Tibial nerve (tissue), 4 donors: ENCODE results near the gene CUL3. TPM values are rescaled to one million over a fixed set of nuclear protein-coding genes. Genes with fewer than 3 reads are reported as not detected.
A peak's percentile ranks its signal among the peaks of the same experiment; 100 is the strongest.

Source experiments
- DNase-seq, 2 donors: peaks; one replicate each; pipeline ENCODE4 v3.0.0-alpha.2; 2019; ENCODE audit warnings: low spot score in 2 of 2
- H3K27ac ChIP-seq, 4 donors: fragments of 200-600 bp; sonication (generic) in 3 of 4; one replicate each; pipeline ENCODE4 v1.5.1; 2017 to 2019; ENCODE audit warnings: mild to moderate bottlenecking in 1 of 4
- H3K27me3 ChIP-seq, 2 donors: fragments of 200-600 bp; sonication (generic) in 1 of 2; one replicate each; pipeline versions ENCODE4 v1.5.1 to v1.6.0; 2017 to 2019
- H3K36me3 ChIP-seq, 3 donors: fragments of 200-600 bp; sonication (generic); one replicate each; pipeline ENCODE4 v1.5.1; 2018 to 2019
- H3K4me1 ChIP-seq, 4 donors: fragments of 200-600 bp; sonication (generic) in 3 of 4; one replicate each; pipeline ENCODE4 v1.5.1; 2017 to 2019
- H3K4me3 ChIP-seq, 4 donors: fragments of 200-600 bp; sonication (generic) in 3 of 4; one replicate each; pipeline ENCODE4 v1.5.1; 2017 to 2019; ENCODE audit warnings: mild to moderate bottlenecking in 1 of 4, moderate library complexity in 1 of 4
- H3K9me3 ChIP-seq, 4 donors: fragments of 200-600 bp; sonication (generic) in 3 of 4; one replicate each; pipeline ENCODE4 v1.5.1; 2017 to 2019
- CTCF ChIP-seq, 5 experiments: fragments of 200-600 bp in 3 of 5; fragments of 450-650 bp in 2 of 5; sonication (generic) in 3 of 5; IDR thresholded peaks; one replicate each; pipeline ENCODE4 v1.5.1; 2016 to 2019; ENCODE audit warnings: antibody characterized with exemption in 5 of 5, mild to moderate bottlenecking in 3 of 5, moderate library complexity in 2 of 5
- EP300 ChIP-seq, 2 donors: sonication (generic); formaldehyde crosslinking; IDR thresholded peaks; one replicate each; pipeline ENCODE4 v1.6.1; 2017; ENCODE audit warnings: antibody characterized with exemption in 2 of 2, mild to moderate bottlenecking in 1 of 2
- POLR2A ChIP-seq, 2 donors: fragments of 450-650 bp; IDR thresholded peaks; one replicate each; pipeline ENCODE4 v1.6.1; 2017; ENCODE audit warnings: antibody characterized with exemption in 2 of 2, mild to moderate bottlenecking in 2 of 2, moderate library complexity in 2 of 2
- WGBS, 2 donors: methylation state at CpG; one replicate each; pipeline ENCODE4 v1.1.5; 2018; 5-methylcytosine and 5-hydroxymethylcytosine counted together
- total RNA-seq, 4 donors: library from RNA; depleted of rRNA; stranded (reverse); fragments of >200 nt; gene quantifications; one replicate each; pipeline ENCODE4 v1.1.0, GENCODE V29; 2016

Gene CUL3
- total RNA-seq, 4 donors from 2014 or later: 63.0 to 72.2 (median 67.3) TPM

GRCh38 chr2:224579411-224579810, 5.8 kb downstream of the CUL3 start:
- no peak for TF ChIP-seq CTCF (IDR thresholded peaks at IDR 0.05)
- TF ChIP-seq POLR2A (IDR thresholded peaks at IDR 0.05): no peak
- no peak for TF ChIP-seq EP300 (IDR thresholded peaks at IDR 0.05)
- 15 to 24% methylated on average over 2 of the region's 2 CpGs for WGBS, 2 donors
- no peak for DNase-seq
- Histone ChIP-seq H3K27ac (no peak overlapping the region), H3K36me3 (no peaks in the 10 kb centered on the region), H3K4me3 (no peak overlapping the region), H3K4me1 (peaks cover 0 to 94% (median 67%) of the 10 kb centered on the region in 4 donors), H3K27me3 (no peaks in the 10 kb centered on the region), H3K9me3 (no peaks in the 10 kb centered on the region)

- Histone ChIP-seq H3K4me3 (no peak overlapping the region), H3K36me3 (no peaks in the 10 kb centered on the region), H3K4me1 (peaks cover 0 to 99% (median 62%) of the 10 kb centered on the region in 4 donors), H3K9me3 (no peaks in the 10 kb centered on the region), H3K27ac (no peak overlapping the region), H3K27me3 (no peaks in the 10 kb centered on the region)
- 91% methylated on average over 2 of the region's 2 CpGs for WGBS, 2 donors
- DNase-seq: no peak
- TF ChIP-seq CTCF (IDR thresholded peaks at IDR 0.05): no peak
- no peak for TF ChIP-seq POLR2A (IDR thresholded peaks at IDR 0.05)
- TF ChIP-seq EP300 (IDR thresholded peaks at IDR 0.05): no peak
Measured at GRCh38 chr2:224577541-224577940, 7.6 kb downstream of the CUL3 start.

- no peaks in the 10 kb centered on the region for H3K36me3 ChIP-seq
- no peak for TF ChIP-seq EP300 (IDR thresholded peaks at IDR 0.05)
- TF ChIP-seq POLR2A (IDR thresholded peaks at IDR 0.05): no peak
- no peak for TF ChIP-seq CTCF (IDR thresholded peaks at IDR 0.05)
- no peaks in the 10 kb centered on the region for H3K9me3 ChIP-seq
- peaks cover 0 to 98% (median 62%) of the 10 kb centered on the region in 4 donors for H3K4me1 ChIP-seq
- H3K27ac ChIP-seq: no peak overlapping the region
- DNase-seq: no peak
- no peak overlapping the region for H3K4me3 ChIP-seq
- WGBS, 2 donors: 68 to 73% methylated on average over 5 of the region's 5 CpGs
- H3K27me3 ChIP-seq: no peaks in the 10 kb centered on the region
Measured at GRCh38 chr2:224576088-224576715, 9.0 kb downstream of the CUL3 start.

GRCh38 chr2:224574423-224575084, 10.6 kb downstream of the CUL3 start:
- peaks cover 0 to 98% (median 61%) of the 10 kb centered on the region in 4 donors for H3K4me1 ChIP-seq
- no peak overlapping the region for H3K4me3 ChIP-seq

More at GRCh38 chr2:224574423-224575084, 10.6 kb downstream of the CUL3 start:
- TF ChIP-seq CTCF (IDR thresholded peaks at IDR 0.05) (no peak), POLR2A (IDR thresholded peaks at IDR 0.05) (no peak), EP300 (IDR thresholded peaks at IDR 0.05) (no peak)
- 11 to 15% methylated on average over 3 of the region's 3 CpGs for WGBS, 2 donors
- DNase-seq: no peak
- H3K27me3 ChIP-seq: no peaks in the 10 kb centered on the region
- no peaks in the 10 kb centered on the region for H3K9me3 ChIP-seq
- H3K36me3 ChIP-seq: no peaks in the 10 kb centered on the region
- peak overlapping the region in 1 of 4 donors; percentile 6 for H3K27ac ChIP-seq
